ENCODE data around the gene NANOGP8.

The NANOGP8 gene

DNA sequence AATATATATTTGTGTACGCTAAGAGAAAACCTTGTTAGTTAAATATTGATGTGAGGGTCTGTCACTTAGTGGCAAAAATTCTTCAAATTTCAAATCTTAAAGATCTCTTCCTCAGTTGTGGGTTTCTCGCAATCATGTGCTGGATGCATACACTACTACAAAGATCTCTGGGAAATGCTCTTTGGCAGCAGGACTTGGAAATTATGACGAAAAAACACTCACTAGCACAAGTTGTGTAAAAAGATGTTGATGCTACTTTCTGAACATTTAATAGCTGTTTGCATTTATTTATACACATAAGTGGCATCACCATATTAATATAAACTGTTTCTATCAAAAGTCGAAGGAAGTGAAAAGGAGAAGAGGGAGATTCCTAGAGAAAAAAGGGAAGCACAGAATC lies 10.8 kb upstream of the NANOGP8 start:
- Histone ChIP-seq H3K27me3 (ENCODE audit: insufficient read depth, low read length, poor library complexity) (no peaks in the 10 kb centered on the region), H3K79me2 (ENCODE audit: insufficient read depth, low read length) (no peaks in the 10 kb centered on the region), H3K27ac (ENCODE audit: low read length) (no peak overlapping the region), H3K9ac (ENCODE audit: low read depth, low read length) (no peak overlapping the region), H3K4me3 (ENCODE audit: low read depth in 1 of 2, low read length in 2 of 2) (no peak overlapping the region), H2AFZ (ENCODE audit: low read depth, low read length) (no peak overlapping the region), H3K36me3 (ENCODE audit: insufficient read depth, low read length) (no peaks in the 10 kb centered on the region), H4K20me1 (ENCODE audit: insufficient read depth, low read length) (no peaks in the 10 kb centered on the region), H3K9me3 (ENCODE audit: insufficient read depth, low read length, severe bottlenecking) (no peaks in the 10 kb centered on the region), H3K4me1 (ENCODE audit: insufficient read depth, low read length) (no peaks in the 10 kb centered on the region), H3K4me2 (ENCODE audit: insufficient read depth, low read length) (no peak overlapping the region)
- ATAC-seq (ENCODE audit: insufficient read depth, low read depth) (no peak), DNase-seq (no peak)
- no peak for TF ChIP-seq CTCF (IDR thresholded peaks at IDR 0.05; ENCODE audit: borderline replicate concordance, extremely low read depth, low read length, poor library complexity, severe bottlenecking)

GRCh38 chr15:35092846-35093245 lies 7.8 kb upstream of the NANOGP8 start:
- no peak for ATAC-seq (ENCODE audit: insufficient read depth, low read depth)
- Histone ChIP-seq H3K9ac (ENCODE audit: low read depth, low read length) (no peak overlapping the region), H2AFZ (ENCODE audit: low read depth, low read length) (no peak overlapping the region), H3K79me2 (ENCODE audit: insufficient read depth, low read length) (no peaks in the 10 kb centered on the region), H3K4me3 (ENCODE audit: low read depth in 1 of 2, low read length in 2 of 2) (no peak overlapping the region), H3K27me3 (ENCODE audit: insufficient read depth, low read length, poor library complexity) (no peaks in the 10 kb centered on the region), H3K4me1 (ENCODE audit: insufficient read depth, low read length) (no peaks in the 10 kb centered on the region), H4K20me1 (ENCODE audit: insufficient read depth, low read length) (no peaks in the 10 kb centered on the region), H3K4me2 (ENCODE audit: insufficient read depth, low read length) (no peak overlapping the region), H3K36me3 (ENCODE audit: insufficient read depth, low read length) (no peaks in the 10 kb centered on the region), H3K27ac (ENCODE audit: low read length) (no peak overlapping the region), H3K9me3 (ENCODE audit: insufficient read depth, low read length, severe bottlenecking) (no peaks in the 10 kb centered on the region)
- DNase-seq = no peak
- no peak for TF ChIP-seq EZH2 (IDR thresholded peaks at IDR 0.05; ENCODE audit: borderline replicate concordance, low read depth, low read length, severe bottlenecking)
- TF ChIP-seq CTCF (IDR thresholded peaks at IDR 0.05; ENCODE audit: borderline replicate concordance, extremely low read depth, low read length, poor library complexity, severe bottlenecking) = no peak

GRCh38 chr15:35092311-35092710 lies 7.2 kb upstream of the NANOGP8 start:
- H3K4me2 ChIP-seq (ENCODE audit: insufficient read depth, low read length) = no peak overlapping the region
- H3K4me3 ChIP-seq (ENCODE audit: low read depth in 1 of 2, low read length in 2 of 2) = no peak overlapping the region
- DNase-seq = no peak
- H3K9me3 ChIP-seq (ENCODE audit: insufficient read depth, low read length, severe bottlenecking) = no peaks in the 10 kb centered on the region
- no peak overlapping the region for H3K9ac ChIP-seq (ENCODE audit: low read depth, low read length)
- H3K4me1 ChIP-seq (ENCODE audit: insufficient read depth, low read length) = no peaks in the 10 kb centered on the region
- no peak for ATAC-seq (ENCODE audit: insufficient read depth, low read depth)
- no peaks in the 10 kb centered on the region for H4K20me1 ChIP-seq (ENCODE audit: insufficient read depth, low read length)
- no peak overlapping the region for H2AFZ ChIP-seq (ENCODE audit: low read depth, low read length)
- no peaks in the 10 kb centered on the region for H3K36me3 ChIP-seq (ENCODE audit: insufficient read depth, low read length)
- H3K27me3 ChIP-seq (ENCODE audit: insufficient read depth, low read length, poor library complexity) = no peaks in the 10 kb centered on the region
- no peaks in the 10 kb centered on the region for H3K79me2 ChIP-seq (ENCODE audit: insufficient read depth, low read length)
- H3K27ac ChIP-seq (ENCODE audit: low read length) = no peak overlapping the region
- TF ChIP-seq CTCF (IDR thresholded peaks at IDR 0.05; ENCODE audit: borderline replicate concordance, extremely low read depth, low read length, poor library complexity, severe bottlenecking) = no peak
- TF ChIP-seq EZH2 (IDR thresholded peaks at IDR 0.05; ENCODE audit: borderline replicate concordance, low read depth, low read length, severe bottlenecking) = no peak
